ENCODE data around the gene RAB40B.

The RAB40B gene

GRCh38 chr17:82670661-82671450, 27.6 kb downstream of the RAB40B start:
- no peak overlapping the region for H3K4me3 ChIP-seq (ENCODE audit: low read depth, low read length)
- TF ChIP-seq CTCF (IDR thresholded peaks at IDR 0.05; ENCODE audit: control insufficient read depth, extremely low read depth, insufficient read depth) = no peak
- DNase-seq (ENCODE audit: low read depth) = no peak

GRCh38 chr17:82668631-82669099, 29.8 kb downstream of the RAB40B start:
- no peak for TF ChIP-seq CTCF (IDR thresholded peaks at IDR 0.05; ENCODE audit: control insufficient read depth, extremely low read depth, insufficient read depth)
- DNase-seq (ENCODE audit: low read depth) = no peak
- no peak overlapping the region for H3K4me3 ChIP-seq (ENCODE audit: low read depth, low read length)

- DNase-seq (ENCODE audit: low read depth) = no peak
- TF ChIP-seq CTCF (IDR thresholded peaks at IDR 0.05; ENCODE audit: control insufficient read depth, extremely low read depth, insufficient read depth) = no peak
- no peak overlapping the region for H3K4me3 ChIP-seq (ENCODE audit: low read depth, low read length)
Measured at GRCh38 chr17:82668024-82668630, 30.4 kb downstream of the RAB40B start.

GRCh38 chr17:82667668-82668000, 30.9 kb downstream of the RAB40B start:
- no peak for TF ChIP-seq CTCF (IDR thresholded peaks at IDR 0.05; ENCODE audit: control insufficient read depth, extremely low read depth, insufficient read depth)
- no peak for DNase-seq (ENCODE audit: low read depth)
- no peak overlapping the region for H3K4me3 ChIP-seq (ENCODE audit: low read depth, low read length)

- no peak overlapping the region for H3K4me3 ChIP-seq (ENCODE audit: low read depth, low read length)
- no peak for TF ChIP-seq CTCF (IDR thresholded peaks at IDR 0.05; ENCODE audit: control insufficient read depth, extremely low read depth, insufficient read depth)
- DNase-seq (ENCODE audit: low read depth) = no peak
Measured at GRCh38 chr17:82666931-82667667, 31.4 kb downstream of the RAB40B start.

GRCh38 chr17:82665891-82666290, 32.6 kb downstream of the RAB40B start:
- TF ChIP-seq CTCF (IDR thresholded peaks at IDR 0.05; ENCODE audit: control insufficient read depth, extremely low read depth, insufficient read depth) = no peak
- H3K4me3 ChIP-seq (ENCODE audit: low read depth, low read length) = no peak overlapping the region
- no peak for DNase-seq (ENCODE audit: low read depth)
